BE2C (cell line): ENCODE data around the gene MPRIP.
"Not testable (repeated sequence)": the region's sequence is repeated elsewhere in the genome, so short reads cannot be mapped to it uniquely, and the experiment has no call there.

Experiments
- DNase-seq: peaks from one replicate; pipeline ENCODE4 v3.0.0-alpha.2; 2020
- H3K27me3 ChIP-seq: fragments of 250-450 bp; sonication (Bioruptor Pico); 2 replicates; pipeline ENCODE4 v1.5.1; 2020; ENCODE audit warnings: mild to moderate bottlenecking
- H3K36me3 ChIP-seq: fragments of 250-450 bp; sonication (Bioruptor Pico); 2 replicates; pipeline ENCODE4 v1.5.1; 2020; ENCODE audit warnings: mild to moderate bottlenecking
- H3K4me1 ChIP-seq: fragments of 250-450 bp; sonication (Bioruptor Pico); 2 replicates; pipeline ENCODE4 v1.5.1; 2020
- H3K4me3 ChIP-seq: 2 replicates; pipeline ENCODE4 v1.5.1; 2011; ENCODE audit warnings: low read depth, low read length
- H3K9me3 ChIP-seq: fragments of 250-450 bp; sonication (Bioruptor Pico); 2 replicates; pipeline ENCODE4 v1.5.1; 2020
- TF ChIP-seq, protein P1 (sequence below): IDR thresholded peaks from 2 replicates; pipeline ENCODE4 v1.5.1; 2012; ENCODE audit warnings: mild to moderate bottlenecking, low read depth, low read length

The MPRIP gene

DNA sequence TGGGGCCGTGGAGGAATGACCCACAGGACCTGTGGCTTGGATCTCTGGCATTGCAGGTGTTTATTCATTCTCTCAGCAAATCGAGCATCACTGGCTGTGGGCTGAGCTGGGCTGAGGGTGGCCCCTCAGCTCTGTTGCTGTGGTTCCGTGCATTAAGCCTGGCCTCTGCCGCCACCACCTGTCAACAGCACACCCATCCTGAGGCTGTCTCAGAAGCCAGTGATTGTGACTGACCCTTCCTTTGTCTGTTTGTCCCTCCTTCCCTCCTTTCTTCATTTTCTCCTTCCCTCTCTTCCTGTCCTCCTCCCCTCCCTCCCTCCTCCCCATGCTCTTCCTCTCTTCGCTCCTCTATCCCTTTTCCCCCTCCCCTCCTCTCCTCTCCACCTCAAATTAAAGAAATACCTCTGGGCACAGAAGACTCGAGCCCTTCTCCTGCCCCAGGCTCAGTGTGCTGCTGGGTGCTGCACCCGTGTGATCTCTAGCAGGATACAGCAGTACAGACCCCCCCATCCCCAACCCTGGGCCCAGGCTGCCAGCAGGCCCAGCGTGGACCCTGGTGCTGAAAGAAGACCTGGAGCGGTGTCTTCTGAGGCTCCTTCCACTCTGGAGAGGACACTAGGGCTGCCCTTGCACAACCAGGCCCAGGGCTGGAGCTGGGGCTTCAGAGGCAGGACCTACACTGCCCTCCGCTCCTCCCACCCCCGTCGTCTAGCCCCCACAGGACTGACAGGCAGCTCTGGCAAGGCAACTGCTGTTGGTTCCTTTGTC is 88.0 kb downstream of the MPRIP start:
- Histone ChIP-seq H3K4me3 (no peak overlapping the region), H3K36me3 (peaks cover 7% of the 10 kb centered on the region), H3K9me3 (no peaks in the 10 kb centered on the region), H3K4me1 (no peaks in the 10 kb centered on the region), H3K27me3 (no peaks in the 10 kb centered on the region)
- no peak for DNase-seq
- TF ChIP-seq, protein P1, sequence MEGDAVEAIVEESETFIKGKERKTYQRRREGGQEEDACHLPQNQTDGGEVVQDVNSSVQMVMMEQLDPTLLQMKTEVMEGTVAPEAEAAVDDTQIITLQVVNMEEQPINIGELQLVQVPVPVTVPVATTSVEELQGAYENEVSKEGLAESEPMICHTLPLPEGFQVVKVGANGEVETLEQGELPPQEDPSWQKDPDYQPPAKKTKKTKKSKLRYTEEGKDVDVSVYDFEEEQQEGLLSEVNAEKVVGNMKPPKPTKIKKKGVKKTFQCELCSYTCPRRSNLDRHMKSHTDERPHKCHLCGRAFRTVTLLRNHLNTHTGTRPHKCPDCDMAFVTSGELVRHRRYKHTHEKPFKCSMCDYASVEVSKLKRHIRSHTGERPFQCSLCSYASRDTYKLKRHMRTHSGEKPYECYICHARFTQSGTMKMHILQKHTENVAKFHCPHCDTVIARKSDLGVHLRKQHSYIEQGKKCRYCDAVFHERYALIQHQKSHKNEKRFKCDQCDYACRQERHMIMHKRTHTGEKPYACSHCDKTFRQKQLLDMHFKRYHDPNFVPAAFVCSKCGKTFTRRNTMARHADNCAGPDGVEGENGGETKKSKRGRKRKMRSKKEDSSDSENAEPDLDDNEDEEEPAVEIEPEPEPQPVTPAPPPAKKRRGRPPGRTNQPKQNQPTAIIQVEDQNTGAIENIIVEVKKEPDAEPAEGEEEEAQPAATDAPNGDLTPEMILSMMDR = no peak

DNA sequence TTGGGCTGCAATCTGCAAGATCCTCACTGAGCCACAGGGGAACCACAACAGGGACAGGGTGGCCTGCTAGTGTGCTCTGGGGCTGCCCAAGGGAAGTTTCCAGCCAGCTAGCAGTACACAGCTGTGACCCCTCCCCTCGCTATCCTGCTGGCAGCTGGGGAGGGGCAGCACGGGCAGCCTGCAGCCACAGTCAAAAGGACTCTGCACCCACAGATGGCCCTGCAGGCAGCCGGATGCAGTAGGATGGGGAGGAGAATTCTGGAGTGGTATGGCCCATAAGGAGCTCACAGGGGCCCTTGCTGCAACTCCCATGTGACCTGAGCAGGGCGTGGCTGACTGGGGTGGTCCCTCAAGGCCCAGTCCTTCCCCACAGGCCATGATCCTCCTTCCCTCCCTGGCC is 89.6 kb downstream of the MPRIP start:
- DNase-seq = no peak
- no peaks in the 10 kb centered on the region for H3K27me3 ChIP-seq
- no peaks in the 10 kb centered on the region for H3K4me1 ChIP-seq
- TF ChIP-seq, protein P1 = no peak
- peaks cover 7% of the 10 kb centered on the region for H3K36me3 ChIP-seq
- H3K9me3 ChIP-seq = no peaks in the 10 kb centered on the region
- no peak overlapping the region for H3K4me3 ChIP-seq

DNA sequence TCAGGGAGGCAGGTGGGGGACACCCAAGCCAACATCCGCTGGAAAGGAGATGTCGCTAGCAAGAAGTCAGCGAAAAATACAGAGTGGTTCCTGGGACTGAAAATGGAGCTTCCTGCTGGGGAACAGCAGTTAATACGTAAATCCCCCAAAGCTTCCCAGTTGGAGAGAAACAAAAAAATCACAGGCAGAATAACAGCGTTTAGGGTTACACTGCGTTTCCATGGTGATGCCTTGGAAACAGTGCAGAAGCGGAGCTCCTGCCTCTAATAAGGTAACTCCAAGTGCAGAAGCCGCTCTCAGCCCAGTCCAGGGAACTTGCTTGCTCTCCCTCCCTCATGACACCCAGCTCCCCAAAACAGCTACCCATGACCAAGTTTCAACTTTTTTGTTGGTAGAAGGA is 90.5 kb downstream of the MPRIP start:
- H3K36me3 ChIP-seq = peaks cover 2% of the 10 kb centered on the region; the same call in 1 of the 2 replicates

DNA sequence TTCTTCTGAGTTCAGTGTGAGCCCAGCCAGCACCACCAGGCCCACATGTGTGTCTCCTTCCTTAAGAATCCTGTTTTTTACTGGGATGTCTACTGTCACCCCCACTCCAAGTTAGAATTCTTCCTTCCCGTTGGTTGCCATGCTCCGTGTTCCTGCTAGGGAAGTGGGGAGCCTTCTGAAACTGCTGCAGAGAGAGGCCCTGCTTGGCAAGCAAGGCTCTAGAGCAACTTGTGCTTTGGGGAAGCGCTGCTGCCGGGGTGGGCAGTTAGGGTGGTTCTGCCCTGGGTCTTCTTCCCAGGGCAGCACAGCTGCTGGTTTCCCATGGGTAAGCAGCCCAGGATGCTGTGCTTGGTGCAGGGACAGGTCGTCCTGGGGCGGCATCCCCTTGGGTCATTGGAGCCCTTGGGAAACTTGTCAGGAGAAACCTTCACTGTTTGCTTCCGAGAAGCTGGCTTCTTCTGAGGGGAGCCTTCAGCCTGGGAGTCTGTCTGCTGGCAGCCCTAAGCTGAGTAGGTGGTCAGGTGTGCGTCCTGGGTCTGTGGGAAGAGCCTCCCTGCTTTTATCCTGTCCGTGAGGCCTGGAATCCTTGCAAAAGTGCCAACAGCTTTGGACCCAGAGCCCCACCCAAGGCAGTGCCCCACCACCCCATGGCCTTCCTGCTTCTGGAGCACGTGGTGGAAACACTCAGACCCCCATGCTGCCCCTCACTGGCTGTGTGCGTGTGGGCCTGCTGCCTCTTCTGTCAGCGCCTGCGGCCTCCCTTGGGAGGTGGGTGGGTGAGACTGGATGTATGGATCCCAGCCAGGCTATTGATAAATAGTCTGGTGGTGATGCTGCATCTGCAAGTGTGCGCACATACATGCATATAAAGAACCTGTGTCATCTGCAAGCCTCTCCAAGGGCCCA is 92.0 kb downstream of the MPRIP start:
- no peak for DNase-seq
- H3K4me1 ChIP-seq = no peaks in the 10 kb centered on the region
- H3K4me3 ChIP-seq = no peak overlapping the region
- H3K27me3 ChIP-seq = no peaks in the 10 kb centered on the region
- H3K9me3 ChIP-seq = no peaks in the 10 kb centered on the region
- H3K36me3 ChIP-seq = peaks cover 7% of the 10 kb centered on the region
- TF ChIP-seq, protein P1 = no peak

More for the DNA sequence above, 90.5 kb downstream of the MPRIP start:
- no peaks in the 10 kb centered on the region for H3K9me3 ChIP-seq
- no peaks in the 10 kb centered on the region for H3K27me3 ChIP-seq
- no peak for DNase-seq
- no peak overlapping the region for H3K4me3 ChIP-seq
- no peaks in the 10 kb centered on the region for H3K4me1 ChIP-seq
- TF ChIP-seq, protein P1 = no peak

DNA sequence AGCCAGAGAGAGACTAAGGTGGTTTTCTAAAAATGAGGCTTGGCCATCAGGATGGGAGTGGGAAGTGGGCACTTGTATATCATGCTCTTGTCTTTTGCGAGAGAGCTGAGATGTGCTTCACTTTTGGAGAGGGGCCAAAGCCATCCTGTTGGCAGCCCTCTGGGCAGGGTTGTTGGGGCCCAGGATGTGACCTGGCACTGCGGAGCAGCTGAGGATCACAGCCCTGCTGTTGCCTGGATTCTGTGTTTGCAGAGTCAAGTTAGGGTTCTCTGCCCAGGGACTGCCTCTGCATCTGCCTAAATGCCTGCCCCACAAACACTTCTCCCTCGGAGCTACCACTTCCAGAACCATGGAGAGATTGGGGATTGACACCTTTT is 92.7 kb downstream of the MPRIP start:
- Histone ChIP-seq H3K9me3 (no peaks in the 10 kb centered on the region), H3K36me3 (peaks cover 7% of the 10 kb centered on the region), H3K4me3 (no peak overlapping the region), H3K27me3 (no peaks in the 10 kb centered on the region), H3K4me1 (no peaks in the 10 kb centered on the region)
- TF ChIP-seq, protein P1 = no peak
- DNase-seq = no peak

DNA sequence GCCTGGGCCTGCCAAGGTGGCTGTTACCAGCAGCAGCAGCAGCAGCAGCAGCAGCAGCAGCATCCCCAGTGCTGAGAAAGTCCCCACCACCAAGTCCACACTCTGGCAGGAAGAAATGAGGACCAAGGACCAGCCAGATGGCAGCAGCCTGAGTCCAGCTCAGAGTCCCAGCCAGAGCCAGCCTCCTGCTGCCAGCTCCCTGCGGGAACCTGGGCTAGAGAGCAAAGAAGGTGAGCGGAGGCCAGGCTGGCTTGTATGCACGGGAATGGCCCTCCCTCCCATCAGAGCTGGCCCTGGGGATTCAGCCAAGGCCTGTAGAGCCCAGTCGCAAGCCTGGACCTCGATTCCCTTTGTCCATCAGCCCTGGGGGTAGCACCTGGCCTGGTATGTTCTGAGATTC is 94.0 kb downstream of the MPRIP start:
- not testable (repeated sequence) for DNase-seq, H3K36me3 ChIP-seq

More for the DNA sequence above, 94.0 kb downstream of the MPRIP start:
- not testable (repeated sequence) for H3K4me1 ChIP-seq, H3K9me3 ChIP-seq, H3K4me3 ChIP-seq, H3K27me3 ChIP-seq
